RPMI7951 (cell line): Measurements from ENCODE around the gene ADAMTSL1. TPM values are rescaled to one million over a fixed set of nuclear protein-coding genes. Genes with fewer than 3 reads are reported as not detected.

Experiments
- DNase-seq: peaks from one replicate; pipeline ENCODE4 v3.0.0-alpha.2; 2012; ENCODE audit warnings: low read depth
- total RNA-seq: library from RNA; depleted of rRNA; stranded (reverse); fragments of >200 nt; shearing (Covaris generic); gene quantifications from 2 replicates; pipeline ENCODE4 v1.2.3, GENCODE V29; 2014

The ADAMTSL1 gene
- total RNA-seq, 1 experiment from 2014 or later = 25.1 TPM

GRCh38 chr9:18936094-18936871, 462.3 kb downstream of the ADAMTSL1 start:
- no peak for DNase-seq

- DNase-seq = no peak
Observed at GRCh38 chr9:18939943-18940342, 466.0 kb downstream of the ADAMTSL1 start.

- no peak for DNase-seq
Observed at GRCh38 chr9:18941060-18941740, 467.2 kb downstream of the ADAMTSL1 start.

GRCh38 chr9:18942801-18943200, 468.8 kb downstream of the ADAMTSL1 start:
- DNase-seq = no peak

GRCh38 chr9:18947892-18948339, 474.0 kb downstream of the ADAMTSL1 start:
- peak; percentile 5 for DNase-seq

GRCh38 chr9:18951936-18952335, 478.0 kb downstream of the ADAMTSL1 start:
- DNase-seq = no peak

GRCh38 chr9:18955626-18956025, 481.7 kb downstream of the ADAMTSL1 start:
- DNase-seq = no peak
